ENCODE results near the gene PLAAT5. TPM values are rescaled to one million over a fixed set of nuclear protein-coding genes. Genes with fewer than 3 reads are reported as not detected.

Gene PLAAT5
- total RNA-seq, 1 donor from 2014 or later: 3.7 TPM

GRCh38 chr11:63504933-63505586, 14.1 kb upstream of the PLAAT5 start:
- Histone ChIP-seq H3K36me3 (ENCODE audit: control insufficient read depth in 3 of 3, insufficient read depth in 3 of 3, low read length in 3 of 3) (no peaks in the 10 kb centered on the region), H3K9me3 (ENCODE audit: control insufficient read depth in 3 of 3, low read length in 3 of 3) (no peaks in the 10 kb centered on the region), H3K27ac (ENCODE audit: low read depth, low read length) (no peak overlapping the region), H3K4me1 (ENCODE audit: control insufficient read depth in 3 of 3, insufficient read depth in 3 of 3, low read length in 3 of 3) (peaks cover 3 to 36% (median 20%) of the 10 kb centered on the region in 3 donors), H3K9ac (ENCODE audit: low read depth in 1 of 3, low read length in 3 of 3) (no peak overlapping the region), H3K27me3 (ENCODE audit: control insufficient read depth in 3 of 3, insufficient read depth in 3 of 3, low read length in 3 of 3) (no peaks in the 10 kb centered on the region), H3K4me3 (ENCODE audit: low read length in 3 of 3) (no peak overlapping the region)

GRCh38 chr11:63504054-63504453, 13.1 kb upstream of the PLAAT5 start:
- H3K9ac ChIP-seq (ENCODE audit: low read depth in 1 of 3, low read length in 3 of 3): no peak overlapping the region
- H3K4me3 ChIP-seq (ENCODE audit: low read length in 3 of 3): no peak overlapping the region
- H3K27me3 ChIP-seq (ENCODE audit: control insufficient read depth in 3 of 3, insufficient read depth in 3 of 3, low read length in 3 of 3): no peaks in the 10 kb centered on the region
- H3K4me1 ChIP-seq (ENCODE audit: control insufficient read depth in 3 of 3, insufficient read depth in 3 of 3, low read length in 3 of 3): peaks cover 0 to 32% (median 12%) of the 10 kb centered on the region in 3 donors
- H3K9me3 ChIP-seq (ENCODE audit: control insufficient read depth in 3 of 3, low read length in 3 of 3): no peaks in the 10 kb centered on the region
- H3K36me3 ChIP-seq (ENCODE audit: control insufficient read depth in 3 of 3, insufficient read depth in 3 of 3, low read length in 3 of 3): no peaks in the 10 kb centered on the region
- H3K27ac ChIP-seq (ENCODE audit: low read depth, low read length): no peak overlapping the region

GRCh38 chr11:63503492-63503891, 12.5 kb upstream of the PLAAT5 start:
- Histone ChIP-seq H3K4me1 (ENCODE audit: control insufficient read depth in 3 of 3, insufficient read depth in 3 of 3, low read length in 3 of 3) (peaks cover 0 to 27% (median 12%) of the 10 kb centered on the region in 3 donors), H3K4me3 (ENCODE audit: low read length in 3 of 3) (no peak overlapping the region), H3K9ac (ENCODE audit: low read depth in 1 of 3, low read length in 3 of 3) (no peak overlapping the region), H3K9me3 (ENCODE audit: control insufficient read depth in 3 of 3, low read length in 3 of 3) (no peaks in the 10 kb centered on the region), H3K36me3 (ENCODE audit: control insufficient read depth in 3 of 3, insufficient read depth in 3 of 3, low read length in 3 of 3) (no peaks in the 10 kb centered on the region), H3K27ac (ENCODE audit: low read depth, low read length) (no peak overlapping the region), H3K27me3 (ENCODE audit: control insufficient read depth in 3 of 3, insufficient read depth in 3 of 3, low read length in 3 of 3) (no peaks in the 10 kb centered on the region)

- Histone ChIP-seq H3K9ac (ENCODE audit: low read depth in 1 of 3, low read length in 3 of 3) (no peak overlapping the region), H3K4me1 (ENCODE audit: control insufficient read depth in 3 of 3, insufficient read depth in 3 of 3, low read length in 3 of 3) (peaks cover 0 to 23% (median 12%) of the 10 kb centered on the region in 3 donors), H3K4me3 (ENCODE audit: low read length in 3 of 3) (no peak overlapping the region), H3K27me3 (ENCODE audit: control insufficient read depth in 3 of 3, insufficient read depth in 3 of 3, low read length in 3 of 3) (no peaks in the 10 kb centered on the region), H3K9me3 (ENCODE audit: control insufficient read depth in 3 of 3, low read length in 3 of 3) (no peaks in the 10 kb centered on the region), H3K36me3 (ENCODE audit: control insufficient read depth in 3 of 3, insufficient read depth in 3 of 3, low read length in 3 of 3) (no peaks in the 10 kb centered on the region), H3K27ac (ENCODE audit: low read depth, low read length) (no peak overlapping the region)
Measured at GRCh38 chr11:63502252-63502820, 11.4 kb upstream of the PLAAT5 start.

DNA sequence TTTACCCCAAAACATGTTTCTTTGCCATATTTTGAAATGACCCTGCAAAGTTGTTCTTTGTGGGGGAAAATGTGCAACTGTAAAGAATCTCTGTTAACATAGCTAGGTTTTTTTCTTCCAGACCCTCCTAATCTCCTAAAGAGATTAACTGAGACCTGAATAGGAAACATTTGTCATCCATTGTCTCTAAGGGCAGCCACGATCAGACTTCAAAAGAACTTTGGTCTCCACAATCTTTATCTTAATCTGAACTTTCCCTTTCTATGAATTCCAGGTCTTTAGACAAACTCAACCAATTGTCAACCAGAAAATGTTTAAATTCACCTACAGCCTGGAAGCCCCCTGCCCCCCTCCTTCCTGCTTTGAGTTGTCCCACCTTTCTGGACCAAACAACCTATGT, 10.3 kb upstream of the PLAAT5 start:
- Histone ChIP-seq H3K4me1 (ENCODE audit: control insufficient read depth in 3 of 3, insufficient read depth in 3 of 3, low read length in 3 of 3) (peaks cover 0 to 16% (median 11%) of the 10 kb centered on the region in 3 donors), H3K36me3 (ENCODE audit: control insufficient read depth in 3 of 3, insufficient read depth in 3 of 3, low read length in 3 of 3) (no peaks in the 10 kb centered on the region), H3K9ac (ENCODE audit: low read depth in 1 of 3, low read length in 3 of 3) (no peak overlapping the region), H3K27me3 (ENCODE audit: control insufficient read depth in 3 of 3, insufficient read depth in 3 of 3, low read length in 3 of 3) (no peaks in the 10 kb centered on the region), H3K4me3 (ENCODE audit: low read length in 3 of 3) (no peak overlapping the region), H3K9me3 (ENCODE audit: control insufficient read depth in 3 of 3, low read length in 3 of 3) (peaks cover 0 to 2% (median 0%) of the 10 kb centered on the region in 3 donors), H3K27ac (ENCODE audit: low read depth, low read length) (no peak overlapping the region)

- no peak overlapping the region for H3K27ac ChIP-seq (ENCODE audit: low read depth, low read length)
- peaks cover 0 to 2% (median 0%) of the 10 kb centered on the region in 3 donors for H3K9me3 ChIP-seq (ENCODE audit: control insufficient read depth in 3 of 3, low read length in 3 of 3)
- H3K27me3 ChIP-seq (ENCODE audit: control insufficient read depth in 3 of 3, insufficient read depth in 3 of 3, low read length in 3 of 3): no peaks in the 10 kb centered on the region
- no peak overlapping the region for H3K9ac ChIP-seq (ENCODE audit: low read depth in 1 of 3, low read length in 3 of 3)
- peaks cover 0 to 4% (median 3%) of the 10 kb centered on the region in 3 donors for H3K4me1 ChIP-seq (ENCODE audit: control insufficient read depth in 3 of 3, insufficient read depth in 3 of 3, low read length in 3 of 3)
- H3K36me3 ChIP-seq (ENCODE audit: control insufficient read depth in 3 of 3, insufficient read depth in 3 of 3, low read length in 3 of 3): no peaks in the 10 kb centered on the region
- H3K4me3 ChIP-seq (ENCODE audit: low read length in 3 of 3): no peak overlapping the region
Measured at GRCh38 chr11:63499874-63500273, 8.9 kb upstream of the PLAAT5 start.

DNA sequence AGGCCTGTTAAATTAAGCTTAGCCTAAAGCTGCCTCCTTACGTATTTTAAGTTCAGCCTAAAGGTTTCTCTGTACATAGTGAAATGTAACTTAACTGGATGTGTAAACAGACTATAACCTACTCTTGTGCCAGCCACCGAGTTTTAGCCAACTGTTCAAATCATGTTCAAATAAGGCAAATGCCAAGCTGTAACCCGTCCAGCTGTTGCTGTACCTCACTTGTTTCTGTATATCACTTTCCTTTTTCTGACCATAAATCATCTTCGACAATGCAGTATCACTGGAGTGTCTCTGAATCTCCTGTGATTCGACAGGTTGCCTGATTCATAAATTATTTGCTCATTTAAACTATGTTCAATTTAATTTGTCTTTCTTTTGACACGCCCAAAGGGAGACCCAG, 4.0 kb upstream of the PLAAT5 start:
- H3K9me3 ChIP-seq (ENCODE audit: control insufficient read depth in 3 of 3, low read length in 3 of 3): peaks cover 0 to 2% (median 0%) of the 10 kb centered on the region in 3 donors
- peaks cover 5 to 13% (median 6%) of the 10 kb centered on the region in 3 donors for H3K4me1 ChIP-seq (ENCODE audit: control insufficient read depth in 3 of 3, insufficient read depth in 3 of 3, low read length in 3 of 3)
- no peak overlapping the region for H3K9ac ChIP-seq (ENCODE audit: low read depth in 1 of 3, low read length in 3 of 3)
- no peak overlapping the region for H3K27ac ChIP-seq (ENCODE audit: low read depth, low read length)
- no peaks in the 10 kb centered on the region for H3K36me3 ChIP-seq (ENCODE audit: control insufficient read depth in 3 of 3, insufficient read depth in 3 of 3, low read length in 3 of 3)
- no peak overlapping the region for H3K4me3 ChIP-seq (ENCODE audit: low read length in 3 of 3)
- peaks cover 0 to 5% (median 2%) of the 10 kb centered on the region in 3 donors for H3K27me3 ChIP-seq (ENCODE audit: control insufficient read depth in 3 of 3, insufficient read depth in 3 of 3, low read length in 3 of 3)

GRCh38 chr11:63493127-63493526, 2.2 kb upstream of the PLAAT5 start:
- Histone ChIP-seq H3K9ac (ENCODE audit: low read depth in 1 of 3, low read length in 3 of 3) (no peak overlapping the region), H3K9me3 (ENCODE audit: control insufficient read depth in 3 of 3, low read length in 3 of 3) (peaks cover 0 to 2% (median 0%) of the 10 kb centered on the region in 3 donors), H3K27me3 (ENCODE audit: control insufficient read depth in 3 of 3, insufficient read depth in 3 of 3, low read length in 3 of 3) (peaks cover 0 to 5% (median 2%) of the 10 kb centered on the region in 3 donors), H3K4me3 (ENCODE audit: low read length in 3 of 3) (no peak overlapping the region), H3K27ac (ENCODE audit: low read depth, low read length) (no peak overlapping the region), H3K36me3 (ENCODE audit: control insufficient read depth in 3 of 3, insufficient read depth in 3 of 3, low read length in 3 of 3) (no peaks in the 10 kb centered on the region), H3K4me1 (ENCODE audit: control insufficient read depth in 3 of 3, insufficient read depth in 3 of 3, low read length in 3 of 3) (peaks cover 5 to 13% (median 8%) of the 10 kb centered on the region in 3 donors)

DNA sequence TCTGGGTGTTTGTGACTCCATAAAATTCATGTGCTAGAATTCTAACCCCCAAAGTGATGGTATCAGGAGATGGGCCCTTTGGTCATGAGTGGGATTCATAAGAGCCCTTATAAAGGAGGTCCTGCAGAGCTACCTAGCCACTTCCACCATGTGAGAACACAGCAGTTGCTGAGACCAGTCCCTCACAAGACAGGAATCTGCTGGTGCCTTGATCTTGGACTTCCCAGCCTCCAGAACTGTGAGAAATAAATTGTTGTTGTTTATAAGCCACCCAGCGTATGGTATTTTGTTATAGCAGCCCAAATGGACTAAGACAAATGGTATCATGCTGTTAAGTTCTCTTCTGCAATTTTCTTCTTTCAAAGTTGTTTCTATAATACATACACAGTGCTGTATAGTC, 1.5 kb upstream of the PLAAT5 start:
- Histone ChIP-seq H3K4me3 (ENCODE audit: low read length in 3 of 3) (no peak overlapping the region), H3K4me1 (ENCODE audit: control insufficient read depth in 3 of 3, insufficient read depth in 3 of 3, low read length in 3 of 3) (peaks cover 5 to 13% (median 8%) of the 10 kb centered on the region in 3 donors), H3K36me3 (ENCODE audit: control insufficient read depth in 3 of 3, insufficient read depth in 3 of 3, low read length in 3 of 3) (no peaks in the 10 kb centered on the region), H3K27ac (ENCODE audit: low read depth, low read length) (no peak overlapping the region), H3K9ac (ENCODE audit: low read depth in 1 of 3, low read length in 3 of 3) (no peak overlapping the region), H3K27me3 (ENCODE audit: control insufficient read depth in 3 of 3, insufficient read depth in 3 of 3, low read length in 3 of 3) (peaks cover 0 to 5% (median 2%) of the 10 kb centered on the region in 3 donors), H3K9me3 (ENCODE audit: control insufficient read depth in 3 of 3, low read length in 3 of 3) (peaks cover 0 to 2% (median 0%) of the 10 kb centered on the region in 3 donors)

GRCh38 chr11:63491636-63492372, 837 bp upstream of the PLAAT5 start:
- Histone ChIP-seq H3K4me1 (ENCODE audit: control insufficient read depth in 3 of 3, insufficient read depth in 3 of 3, low read length in 3 of 3) (peaks cover 5 to 13% (median 8%) of the 10 kb centered on the region in 3 donors), H3K27ac (ENCODE audit: low read depth, low read length) (no peak overlapping the region), H3K27me3 (ENCODE audit: control insufficient read depth in 3 of 3, insufficient read depth in 3 of 3, low read length in 3 of 3) (peaks cover 0 to 5% (median 2%) of the 10 kb centered on the region in 3 donors), H3K9me3 (ENCODE audit: control insufficient read depth in 3 of 3, low read length in 3 of 3) (no peaks in the 10 kb centered on the region), H3K4me3 (ENCODE audit: low read length in 3 of 3) (peak overlapping the region in 2 of 3 donors; percentile 68 to 71), H3K36me3 (ENCODE audit: control insufficient read depth in 3 of 3, insufficient read depth in 3 of 3, low read length in 3 of 3) (no peaks in the 10 kb centered on the region), H3K9ac (ENCODE audit: low read depth in 1 of 3, low read length in 3 of 3) (peak overlapping the region in 2 of 3 donors; percentile 38 to 59)

Measured in skeletal muscle tissue (tissue), 4 donors.